MV-4-11 (cell line): ENCODE measurements around the gene MTHFS.
A peak's percentile ranks its signal among the peaks of the same experiment; 100 is the strongest.
"Not testable (repeated sequence)": the region's sequence is repeated elsewhere in the genome, so short reads cannot be mapped to it uniquely, and the experiment has no call there.

Experiments
- DNase-seq: peaks from one replicate; lab custom pipeline; 2025; lab: John Stamatoyannopoulos, UW

MTHFS gene

DNA sequence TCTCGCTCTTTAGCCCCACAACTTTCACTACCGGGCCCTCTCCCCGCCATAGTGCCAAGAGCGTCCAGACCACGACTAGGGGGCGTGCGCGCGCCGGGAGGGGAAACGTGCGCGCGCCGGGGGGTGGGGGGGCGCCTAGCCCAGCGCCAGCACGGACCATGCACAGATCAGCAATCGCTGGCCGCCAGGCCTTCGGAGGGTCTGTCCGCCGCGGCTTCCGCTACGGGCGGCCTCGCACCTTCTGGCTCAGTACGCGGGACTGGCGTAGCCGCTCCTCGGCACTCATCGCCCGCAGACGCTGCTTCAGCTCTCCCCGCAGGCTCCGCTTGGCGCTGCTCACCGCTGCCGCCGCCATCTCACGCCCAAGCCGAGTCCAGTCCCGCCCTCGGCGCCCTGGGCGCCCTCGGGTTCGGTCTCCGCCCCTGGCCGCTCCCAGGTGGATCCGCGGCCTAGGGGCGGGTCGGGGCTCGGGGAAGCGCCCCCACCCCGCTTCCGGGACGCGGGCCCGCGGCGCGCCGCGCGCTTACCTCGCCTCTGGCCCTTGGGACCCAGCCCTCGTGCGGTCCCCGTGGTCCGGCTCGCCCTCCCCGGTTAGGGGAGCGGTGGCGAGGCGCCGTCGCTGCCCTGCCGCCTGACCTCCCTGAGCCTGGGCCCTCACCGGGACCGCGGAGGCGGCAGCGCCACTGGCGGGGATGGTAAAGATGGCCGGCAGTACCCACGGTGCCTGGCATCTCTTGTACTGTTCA, at the start of gene MTHFS:
TSS of gene MTHFS (minus strand) at position 381 of the 746 bp plus-strand sequence. CDS start at position 355, 26 bp downstream.
- DNase-seq: peak; percentile 69

DNA sequence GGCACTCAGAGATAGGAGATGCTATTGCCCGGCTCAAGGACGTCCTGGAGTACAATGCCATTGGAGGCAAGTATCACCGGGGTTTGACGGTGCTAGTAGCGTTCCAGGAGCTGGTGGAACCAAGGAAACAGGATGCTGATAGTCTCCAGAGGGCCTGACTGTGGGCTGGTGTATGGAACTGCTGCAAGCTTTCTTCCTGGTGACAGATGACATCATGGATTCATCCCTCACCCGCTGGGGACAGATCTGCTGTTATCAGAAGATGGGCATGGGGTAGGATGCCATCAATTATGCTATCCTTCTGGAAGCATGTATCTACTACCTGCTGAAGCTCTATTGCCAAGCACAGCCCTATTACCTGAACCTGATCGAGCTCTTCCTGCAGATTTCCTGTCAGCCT, 47.8 kb upstream of the MTHFS start:
- DNase-seq: no peak

DNA sequence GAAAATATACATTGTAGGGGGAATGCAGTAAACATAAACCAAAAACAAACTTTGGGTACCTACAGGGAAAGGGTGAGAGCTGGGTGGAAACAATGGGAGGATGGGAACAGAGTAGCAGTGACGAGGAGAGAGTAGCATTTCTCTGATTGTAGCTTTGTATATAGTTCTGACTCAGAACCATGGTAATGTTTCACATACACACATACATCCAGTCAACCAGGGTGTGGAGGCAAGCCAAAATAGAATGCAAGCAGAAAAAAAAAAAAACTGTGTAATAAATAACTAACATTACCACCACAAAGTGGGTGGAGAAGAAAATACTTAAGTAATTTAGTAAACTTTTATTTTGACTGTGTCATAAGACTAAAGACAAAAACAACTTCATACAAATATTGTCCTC, 47.0 kb upstream of the MTHFS start:
- no peak for DNase-seq

- peak; percentile 53 for DNase-seq
Measured at GRCh38 chr15:79942741-79943481, 46.1 kb upstream of the MTHFS start.

GRCh38 chr15:79939399-79939798, 42.6 kb upstream of the MTHFS start:
- DNase-seq: no peak

GRCh38 chr15:79938143-79938542, 41.3 kb upstream of the MTHFS start:
- DNase-seq: no peak

- not testable (repeated sequence) for DNase-seq
Measured at GRCh38 chr15:79935556-79936201, 38.9 kb upstream of the MTHFS start.

DNA sequence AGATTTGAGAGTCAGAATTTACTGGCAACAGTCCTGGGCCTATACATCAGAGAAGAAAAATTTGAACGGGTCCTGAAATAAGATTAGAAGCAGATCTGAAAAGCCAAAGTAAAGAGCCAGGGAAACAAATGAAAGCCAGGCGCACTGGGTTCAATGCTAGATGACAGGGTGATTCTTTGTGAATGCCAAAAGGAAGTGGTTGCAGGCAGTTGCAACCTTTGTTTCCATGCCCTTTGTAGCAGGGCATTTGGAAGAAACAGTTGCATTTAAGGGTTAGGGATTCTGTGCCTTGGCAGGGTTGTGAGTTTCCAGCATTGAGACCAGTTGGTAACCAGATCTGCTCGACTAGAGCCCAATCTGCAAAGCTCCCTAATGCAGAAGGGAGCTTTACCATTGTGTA, 36.4 kb upstream of the MTHFS start:
- peak; percentile 14 for DNase-seq

DNA sequence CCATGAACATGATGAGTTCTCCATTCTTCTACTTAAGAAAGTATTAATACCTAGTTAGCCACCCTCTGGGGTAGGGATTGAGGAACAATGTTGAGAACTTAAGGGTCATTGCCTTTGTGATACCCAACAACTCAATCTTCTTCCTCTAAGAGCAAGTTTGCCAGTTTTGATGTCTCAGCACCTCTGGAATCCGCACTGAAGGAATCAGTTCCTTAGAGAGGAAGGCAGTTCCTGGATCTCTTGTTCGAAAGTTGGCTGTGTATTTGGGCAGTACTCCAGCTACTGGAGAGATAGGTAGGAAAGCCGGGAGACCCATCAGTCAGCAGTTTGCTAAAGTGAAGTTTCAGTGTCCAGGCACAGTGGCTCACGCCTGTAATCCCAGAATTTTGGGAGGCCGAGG, 35.6 kb upstream of the MTHFS start:
- DNase-seq: no peak

- DNase-seq: peak; percentile 69
Measured at GRCh38 chr15:79930516-79930915, 33.7 kb upstream of the MTHFS start.

GRCh38 chr15:79929412-79929811, 32.6 kb upstream of the MTHFS start:
- DNase-seq: no peak

- not testable (repeated sequence) for DNase-seq
Measured at GRCh38 chr15:79926116-79926515, 29.3 kb upstream of the MTHFS start.

- DNase-seq: no peak
Measured at GRCh38 chr15:79924379-79924778, 27.6 kb upstream of the MTHFS start.

DNA sequence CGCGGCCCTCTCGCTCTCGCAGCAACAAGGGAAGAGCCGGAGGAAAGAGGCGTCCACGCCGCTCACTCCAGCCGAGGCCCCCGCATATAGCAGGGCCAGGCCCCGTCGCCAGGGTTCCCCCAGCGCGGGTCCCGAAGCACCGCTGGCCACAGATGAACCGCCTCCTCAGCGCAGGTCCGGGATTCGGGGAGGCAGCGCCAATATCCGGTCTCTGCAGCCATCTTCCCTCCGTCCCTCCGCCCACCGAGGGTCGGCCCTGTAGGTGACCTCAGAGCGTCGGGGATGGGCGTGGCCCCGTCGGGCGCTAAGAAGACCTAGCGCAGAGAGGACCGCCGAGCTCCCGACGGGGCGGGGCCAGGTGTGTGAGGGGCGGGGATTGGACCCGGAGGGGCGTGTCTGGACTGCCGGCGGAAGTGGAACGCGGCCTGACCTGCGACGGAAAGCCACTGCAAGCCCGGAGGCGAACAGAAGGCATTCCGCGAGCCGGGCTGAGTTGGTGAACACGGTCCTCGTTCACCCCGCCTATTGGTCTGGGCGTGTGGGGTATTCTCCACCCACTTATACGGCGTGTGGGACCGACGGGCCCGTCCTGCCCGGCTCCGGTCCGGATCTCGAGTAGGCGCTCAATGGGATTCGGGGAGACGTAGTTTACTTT, 26.8 kb upstream of the MTHFS start:
- DNase-seq: peak; percentile 96

DNA sequence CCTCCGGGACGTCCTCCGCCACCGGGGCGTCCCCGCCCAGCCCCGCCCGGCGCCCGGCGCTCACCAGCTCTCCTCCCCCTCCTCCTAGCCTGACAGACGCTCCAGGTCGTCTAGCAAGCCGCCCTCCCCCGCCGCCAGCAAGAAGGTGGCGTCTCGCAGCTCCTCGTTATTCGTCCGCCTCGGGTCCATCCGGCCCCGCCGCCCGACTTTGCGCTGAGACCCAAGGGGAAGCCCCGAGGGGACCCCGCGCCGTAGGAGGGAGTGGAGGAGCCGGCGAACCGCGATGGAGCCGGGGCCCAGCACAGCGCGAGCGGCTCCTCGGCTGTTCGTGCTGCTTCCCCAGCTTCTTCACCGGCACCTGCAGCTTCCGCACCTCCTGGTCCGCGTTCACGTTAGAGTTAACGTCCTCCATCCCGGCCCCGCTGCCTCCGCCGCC, 26.3 kb upstream of the MTHFS start:
- DNase-seq: peak; percentile 29

GRCh38 chr15:79922512-79923078, 25.8 kb upstream of the MTHFS start:
- DNase-seq: no peak

- no peak for DNase-seq
Measured at GRCh38 chr15:79919749-79920511, 23.1 kb upstream of the MTHFS start.

DNA sequence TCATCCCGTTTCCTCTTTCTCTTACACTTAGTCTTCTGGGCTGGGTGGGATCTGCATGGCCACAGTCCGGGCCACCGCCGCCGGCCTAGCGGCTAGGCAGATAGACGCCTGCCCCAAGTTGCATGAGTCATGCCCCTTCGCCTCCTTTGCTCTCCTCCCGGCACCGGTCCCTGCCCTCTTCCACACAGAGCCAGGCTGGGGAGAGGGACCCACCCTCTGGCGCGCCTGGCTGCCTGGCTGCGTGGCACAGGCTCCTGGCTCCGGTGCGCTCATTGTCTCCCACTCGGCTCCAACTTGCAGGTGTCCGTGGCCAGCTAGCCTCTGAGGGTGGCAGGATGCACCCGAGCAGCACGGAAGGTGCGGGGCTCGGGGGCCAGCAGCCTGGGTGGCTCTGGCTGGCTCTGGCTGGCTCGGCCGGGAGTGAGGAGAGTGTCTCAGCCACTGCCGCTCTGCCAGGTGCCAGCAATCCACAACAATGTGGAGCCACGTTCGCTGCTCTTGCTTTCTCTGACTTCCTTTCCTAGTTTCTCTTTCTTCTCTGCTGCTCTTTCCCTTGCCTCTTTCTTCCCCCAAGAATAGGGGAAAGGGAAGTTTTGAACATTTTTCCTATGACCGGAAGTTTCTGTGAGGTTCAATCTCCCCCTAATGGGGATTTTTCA, 22.4 kb upstream of the MTHFS start:
- no peak for DNase-seq

- no peak for DNase-seq
Measured at GRCh38 chr15:79918278-79918677, 21.5 kb upstream of the MTHFS start.

GRCh38 chr15:79916502-79917132, 19.8 kb upstream of the MTHFS start:
- DNase-seq: no peak
